CD4-positive, alpha-beta T cell treated with Interleukin-10 for 1 hour (primary cell): ENCODE results near the gene SPACA1.
"Not testable (repeated sequence)": the region's sequence is repeated elsewhere in the genome, so short reads cannot be mapped to it uniquely, and the experiment has no call there.

Source experiments
- DNase-seq: peaks from one replicate; pipeline ENCODE4 v3.0.0-alpha.2; 2020

Gene SPACA1, protein sequence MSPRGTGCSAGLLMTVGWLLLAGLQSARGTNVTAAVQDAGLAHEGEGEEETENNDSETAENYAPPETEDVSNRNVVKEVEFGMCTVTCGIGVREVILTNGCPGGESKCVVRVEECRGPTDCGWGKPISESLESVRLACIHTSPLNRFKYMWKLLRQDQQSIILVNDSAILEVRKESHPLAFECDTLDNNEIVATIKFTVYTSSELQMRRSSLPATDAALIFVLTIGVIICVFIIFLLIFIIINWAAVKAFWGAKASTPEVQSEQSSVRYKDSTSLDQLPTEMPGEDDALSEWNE

GRCh38 chr6:88047510-88048150 is at the start of gene SPACA1:
TSS of gene SPACA1 (plus strand) at chr6:88047841. CDS start at chr6:88047906, 65 bp downstream.
- no peak for DNase-seq

- DNase-seq: no peak
Observed at GRCh38 chr6:88000713-88001112, 46.9 kb upstream of the SPACA1 start.

GRCh38 chr6:88001279-88001678 is 46.4 kb upstream of the SPACA1 start:
- DNase-seq: not testable (repeated sequence)

GRCh38 chr6:88004707-88005106 is 42.9 kb upstream of the SPACA1 start:
- DNase-seq: no peak

GRCh38 chr6:88006557-88006956 is 41.1 kb upstream of the SPACA1 start:
- no peak for DNase-seq

GRCh38 chr6:88008411-88008810 is 39.2 kb upstream of the SPACA1 start:
- no peak for DNase-seq

GRCh38 chr6:88008831-88009231 is 38.8 kb upstream of the SPACA1 start:
- no peak for DNase-seq

GRCh38 chr6:88013015-88013414 is 34.6 kb upstream of the SPACA1 start:
- DNase-seq: peak; percentile 39

DNA sequence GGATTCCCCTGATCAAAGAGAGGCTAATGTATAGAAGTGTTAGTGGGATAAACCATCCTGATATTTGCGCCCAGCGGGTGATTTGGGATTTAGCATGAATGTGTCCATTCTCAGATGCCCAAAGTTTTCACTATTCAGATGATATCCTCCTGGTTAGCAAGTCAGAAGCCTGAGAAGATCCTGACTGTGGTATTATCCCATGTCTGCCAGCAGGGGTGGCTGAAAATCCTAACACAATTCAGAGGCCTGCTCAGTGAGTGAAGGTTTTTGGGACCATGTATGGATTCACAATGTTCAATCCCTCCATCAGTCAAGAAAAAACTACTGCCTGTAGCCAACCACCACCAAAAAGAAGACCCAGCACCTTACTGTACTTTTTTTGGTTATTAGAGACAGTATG is 34.1 kb upstream of the SPACA1 start:
- DNase-seq: no peak

DNA sequence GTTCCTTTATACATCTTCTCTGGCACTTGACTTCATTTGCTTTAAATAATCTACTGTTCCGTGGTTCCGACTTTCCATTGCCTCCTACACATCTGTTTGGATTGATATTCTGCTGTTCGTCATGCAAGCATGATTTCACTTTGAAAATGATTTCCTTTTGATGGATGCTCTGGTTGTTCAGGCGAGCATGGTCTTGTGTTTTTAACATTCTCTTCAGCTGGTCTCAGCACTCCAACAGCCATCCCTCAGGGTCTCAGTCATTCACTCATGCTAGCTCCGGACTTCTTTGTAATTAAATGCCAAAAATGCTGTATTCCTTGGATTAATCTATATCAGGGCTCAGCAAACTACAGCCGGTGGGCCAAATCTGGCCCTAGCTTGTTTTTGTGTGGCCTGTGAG is 27.2 kb upstream of the SPACA1 start:
- no peak for DNase-seq

DNA sequence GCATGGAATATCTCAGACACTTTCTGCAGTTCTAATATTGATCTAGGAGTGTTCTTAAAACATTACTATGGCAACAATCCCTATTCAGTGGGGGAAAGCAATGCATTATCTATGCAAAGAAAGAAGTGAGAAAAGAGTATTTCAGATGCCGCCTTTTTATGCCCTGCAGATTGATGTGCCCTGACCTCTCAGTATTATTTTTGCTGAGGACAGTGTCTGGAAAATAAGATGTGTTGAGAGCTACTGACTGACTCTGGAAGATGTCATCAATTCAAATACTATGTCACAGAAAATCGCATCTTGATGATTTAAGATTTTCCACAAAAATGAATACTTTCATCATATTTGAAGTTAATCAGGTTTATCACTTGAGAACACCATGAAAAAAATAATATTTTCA is 22.9 kb upstream of the SPACA1 start:
- DNase-seq: no peak

DNA sequence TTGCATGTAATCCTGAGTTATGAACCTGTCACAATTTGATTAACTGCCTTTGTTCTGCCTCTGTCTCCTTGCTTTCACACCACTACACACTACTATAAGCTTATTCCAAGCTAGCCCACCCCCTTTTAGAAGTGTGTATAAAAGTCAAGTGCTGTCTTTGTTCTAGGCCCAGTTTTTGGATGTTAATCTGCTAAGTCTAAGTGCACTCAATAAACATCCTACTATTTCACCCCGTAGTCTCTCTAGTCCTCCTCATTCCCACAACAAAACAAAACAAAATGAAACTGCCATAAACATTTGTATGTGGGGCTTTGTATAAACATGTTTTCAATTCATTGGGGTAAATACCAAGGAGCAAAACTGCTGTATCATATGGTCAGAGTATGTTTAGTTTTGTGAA is 16.1 kb upstream of the SPACA1 start:
- DNase-seq: no peak

GRCh38 chr6:88044530-88044929 is 3.1 kb upstream of the SPACA1 start:
- DNase-seq: no peak

DNA sequence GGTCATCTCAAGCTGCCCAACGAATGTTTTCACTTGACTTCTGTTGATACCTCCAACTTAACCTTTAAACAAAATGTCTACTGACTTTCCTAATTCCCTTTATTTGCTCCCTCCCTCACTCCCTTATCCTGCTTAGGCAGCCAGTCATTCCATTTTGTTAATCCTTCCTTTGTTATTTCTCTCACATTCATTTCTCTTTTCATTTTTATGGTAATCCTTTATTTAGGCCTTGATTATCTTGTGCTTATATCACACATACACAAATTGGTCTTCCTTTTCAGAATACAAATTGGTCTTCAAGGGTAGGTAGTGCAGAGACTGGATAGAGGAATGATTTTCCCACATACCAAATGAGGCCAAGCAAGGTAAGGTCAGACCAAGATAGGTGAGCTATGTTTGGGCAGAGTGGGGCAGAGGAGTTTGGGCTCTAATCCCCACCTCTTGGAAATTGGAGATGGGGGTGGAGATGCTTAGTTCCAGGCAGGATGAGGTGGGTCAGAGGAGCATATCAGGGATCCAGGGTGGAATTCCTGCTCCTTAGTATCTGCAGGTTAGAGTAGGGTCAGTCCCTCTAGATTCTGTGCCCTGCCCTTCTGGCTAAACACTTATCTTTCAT is 2.0 kb upstream of the SPACA1 start:
- DNase-seq: no peak

DNA sequence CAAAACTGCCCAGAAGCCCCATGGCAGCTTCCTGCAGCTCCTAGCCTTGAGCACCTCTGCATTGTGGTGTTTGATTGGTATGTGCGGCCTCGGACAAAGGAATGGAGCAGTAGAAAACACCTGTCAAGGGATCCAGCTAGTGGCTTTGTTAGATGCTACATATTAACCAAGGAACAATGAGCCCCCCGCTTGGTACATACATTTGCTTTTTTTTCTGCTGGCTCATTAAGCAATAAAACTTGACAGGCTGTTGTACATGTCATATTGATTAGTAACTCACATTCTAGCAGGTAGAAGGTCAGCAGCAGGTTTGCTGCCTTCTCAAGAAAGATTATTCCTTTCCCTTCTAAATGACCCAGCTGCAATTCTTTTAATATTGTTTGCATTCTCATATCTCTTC is 937 bp downstream of the SPACA1 start:
- no peak for DNase-seq

GRCh38 chr6:88050140-88050818 is 2.6 kb downstream of the SPACA1 start:
- DNase-seq: no peak

DNA sequence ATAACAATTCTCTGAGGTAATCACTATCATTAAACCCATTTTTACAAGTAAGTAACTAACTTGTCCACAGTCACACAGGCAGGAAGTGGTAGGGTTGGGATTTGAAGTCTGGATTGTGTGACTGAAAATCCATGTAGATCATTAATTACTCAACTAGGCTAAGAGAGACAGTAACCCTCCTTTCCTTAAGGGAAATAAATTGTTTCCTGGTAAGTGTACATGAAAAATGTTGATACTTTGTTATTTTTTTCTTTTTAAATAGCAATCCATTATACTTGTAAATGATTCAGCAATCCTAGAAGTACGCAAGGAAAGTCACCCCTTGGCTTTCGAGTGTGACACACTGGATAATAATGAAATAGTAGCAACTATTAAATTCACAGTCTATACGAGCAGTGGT is 11.6 kb downstream of the SPACA1 start:
- DNase-seq: no peak

DNA sequence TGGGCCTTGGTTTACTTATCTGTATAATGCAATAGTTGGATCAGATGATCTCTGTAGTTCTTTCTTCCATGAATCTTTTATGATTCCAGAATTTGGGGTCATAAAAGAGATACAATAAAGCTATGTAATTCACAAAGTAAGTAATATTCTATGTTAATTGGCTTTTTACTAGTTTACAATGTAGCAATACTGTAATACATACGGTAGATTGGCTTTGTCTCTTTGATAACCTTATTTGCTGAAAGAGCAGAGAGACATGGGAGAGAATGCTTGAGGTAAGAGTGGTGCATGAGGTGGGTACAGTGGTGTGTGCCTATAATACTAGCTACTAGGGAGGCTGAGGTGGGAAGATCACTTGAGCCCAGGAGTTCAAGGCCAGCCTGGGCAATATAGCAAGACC is 14.7 kb downstream of the SPACA1 start:
- DNase-seq: no peak

- DNase-seq: no peak
Observed at GRCh38 chr6:88072462-88072861, 24.8 kb downstream of the SPACA1 start.

- DNase-seq: no peak
Observed at GRCh38 chr6:88074791-88075190, 27.1 kb downstream of the SPACA1 start.

GRCh38 chr6:88077305-88077704 is 29.7 kb downstream of the SPACA1 start:
- no peak for DNase-seq

DNA sequence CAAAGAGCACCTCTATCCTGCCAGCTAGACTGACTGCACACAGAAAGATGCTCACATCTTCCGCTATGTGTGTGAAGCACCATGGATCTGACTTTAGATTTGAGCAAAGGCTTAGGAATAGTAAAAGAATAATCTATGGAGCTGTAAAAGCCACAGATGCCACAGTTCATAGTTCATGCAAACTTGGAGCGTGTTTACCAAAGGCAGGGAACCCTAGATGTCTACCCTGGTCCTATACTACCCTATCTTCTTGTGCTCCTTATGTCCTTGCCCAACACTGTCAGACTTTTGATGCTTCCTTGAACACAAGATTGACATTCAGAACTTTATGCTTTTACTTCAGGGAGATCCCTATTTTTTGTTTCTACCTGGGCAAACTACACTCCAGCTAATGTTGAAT is 39.2 kb downstream of the SPACA1 start:
- DNase-seq: no peak

GRCh38 chr6:88089708-88090107 is 42.1 kb downstream of the SPACA1 start:
- DNase-seq: no peak
